ENCODE measurements around the gene IL36G.

IL36G gene

DNA sequence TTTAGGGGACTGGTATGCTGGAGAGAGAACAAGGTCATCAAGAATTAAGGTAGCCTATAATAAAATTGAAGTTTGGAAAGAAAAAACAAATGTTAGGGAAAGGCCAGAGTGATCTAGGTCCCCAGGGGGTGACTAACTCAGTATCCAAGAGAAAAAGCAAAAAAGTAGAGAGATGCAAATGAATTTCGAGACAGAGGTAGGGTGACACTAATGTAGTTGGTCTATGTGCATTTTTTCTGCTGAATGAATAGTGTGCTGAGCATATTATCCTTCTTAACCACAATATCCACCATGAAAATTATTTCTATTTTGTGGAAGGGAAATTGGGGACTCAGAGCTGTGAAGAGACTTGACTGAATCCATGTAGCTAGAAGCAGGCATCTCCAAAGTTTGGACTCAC, 37.2 kb downstream of the IL36G start:
- no peak for DNase-seq
- H3K36me3 Mint-ChIP-seq = peaks cover 6 to 8% of the 10 kb centered on the region in 2 donors
- H3K9me3 Mint-ChIP-seq = peaks cover 12 to 15% of the 10 kb centered on the region in 2 donors
- ATAC-seq (replicated peaks) = no peak
- H3K4me3 Mint-ChIP-seq = no peak overlapping the region
- no peak overlapping the region for H3K27ac Mint-ChIP-seq
- H3K4me1 Mint-ChIP-seq = no peaks in the 10 kb centered on the region
- peaks cover 58 to 67% of the 10 kb centered on the region in 2 donors for H3K27me3 Mint-ChIP-seq

DNA sequence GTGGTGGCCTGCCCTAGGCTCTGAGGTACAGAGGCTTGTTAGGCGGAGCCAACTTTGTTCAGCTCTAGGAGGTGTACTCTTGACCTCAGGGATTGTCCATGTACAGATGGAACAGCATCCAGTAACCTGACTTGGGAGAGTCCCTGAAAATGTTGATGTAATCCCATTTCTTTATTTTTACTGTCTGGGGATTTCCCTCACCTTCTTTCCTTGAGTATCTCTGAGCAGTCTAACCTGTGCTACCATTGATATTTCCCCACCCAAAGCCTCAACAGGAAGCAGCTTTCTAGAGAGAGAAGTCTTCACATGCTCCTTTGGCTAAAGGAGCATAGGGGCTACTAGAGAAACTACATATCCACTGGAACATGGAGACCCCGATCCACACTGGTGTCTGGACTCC, 37.8 kb downstream of the IL36G start:
- peaks cover 12 to 15% of the 10 kb centered on the region in 2 donors for H3K9me3 Mint-ChIP-seq
- no peak overlapping the region for H3K27ac Mint-ChIP-seq
- H3K27me3 Mint-ChIP-seq = peaks cover 55 to 65% of the 10 kb centered on the region in 2 donors
- H3K4me3 Mint-ChIP-seq = no peak overlapping the region
- DNase-seq (no peak), ATAC-seq (replicated peaks) (no peak)
- H3K4me1 Mint-ChIP-seq = no peaks in the 10 kb centered on the region
- peaks cover 6 to 8% of the 10 kb centered on the region in 2 donors for H3K36me3 Mint-ChIP-seq

DNA sequence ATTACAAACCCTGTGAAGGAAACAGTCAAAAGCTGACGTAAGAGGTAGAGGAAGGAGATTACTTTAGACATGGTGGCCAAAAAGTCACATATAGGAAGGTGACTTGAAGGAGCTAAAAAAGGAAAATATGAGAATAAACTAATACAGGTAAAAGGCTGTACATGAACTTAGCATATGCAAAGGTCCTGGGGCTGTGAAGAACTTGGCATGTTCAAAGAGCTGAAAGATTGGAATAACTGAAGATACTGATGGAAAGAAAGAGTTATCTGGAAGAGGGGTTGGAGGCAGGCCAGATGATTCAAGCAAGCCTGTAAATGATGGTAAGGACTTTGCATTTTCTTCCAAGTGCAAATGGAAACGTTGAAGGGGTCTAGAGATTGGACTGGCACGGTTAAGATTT, 40.7 kb downstream of the IL36G start:
- no peak for DNase-seq
- ATAC-seq (replicated peaks) = no peak
- Mint-ChIP-seq H3K36me3 (peaks cover 6 to 8% of the 10 kb centered on the region in 2 donors), H3K4me1 (no peaks in the 10 kb centered on the region), H3K4me3 (no peak overlapping the region), H3K27me3 (peaks cover 49 to 55% of the 10 kb centered on the region in 2 donors), H3K27ac (no peak overlapping the region), H3K9me3 (peaks cover 12 to 15% of the 10 kb centered on the region in 2 donors)

DNA sequence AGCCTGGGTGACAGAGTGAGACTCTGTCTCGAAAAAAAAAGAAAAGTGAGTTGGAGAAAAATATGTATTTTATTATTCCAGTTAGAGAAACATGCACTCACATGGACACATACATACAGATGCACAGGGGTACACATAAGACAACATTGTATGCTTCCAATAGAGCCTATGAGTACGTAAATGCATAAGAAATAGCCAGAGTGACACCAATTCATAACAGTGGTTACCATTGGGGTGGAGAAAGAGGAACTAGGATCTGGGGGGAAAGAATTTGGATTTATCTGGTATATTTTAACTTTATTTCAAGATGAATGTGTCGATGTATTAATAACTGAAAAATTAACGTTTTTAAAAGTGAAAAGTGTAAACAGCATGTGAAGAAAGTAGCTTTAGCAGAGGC, 43.5 kb downstream of the IL36G start:
- H3K27ac Mint-ChIP-seq = no peak overlapping the region
- DNase-seq (no peak), ATAC-seq (replicated peaks) (peak; percentile 43 to 51)
- peaks cover 55 to 61% of the 10 kb centered on the region in 2 donors for H3K27me3 Mint-ChIP-seq
- peaks cover 6 to 8% of the 10 kb centered on the region in 2 donors for H3K36me3 Mint-ChIP-seq
- H3K4me3 Mint-ChIP-seq = no peak overlapping the region
- H3K4me1 Mint-ChIP-seq = peaks cover 9 to 12% of the 10 kb centered on the region in 2 donors
- H3K9me3 Mint-ChIP-seq = peaks cover 12 to 15% of the 10 kb centered on the region in 2 donors

DNA sequence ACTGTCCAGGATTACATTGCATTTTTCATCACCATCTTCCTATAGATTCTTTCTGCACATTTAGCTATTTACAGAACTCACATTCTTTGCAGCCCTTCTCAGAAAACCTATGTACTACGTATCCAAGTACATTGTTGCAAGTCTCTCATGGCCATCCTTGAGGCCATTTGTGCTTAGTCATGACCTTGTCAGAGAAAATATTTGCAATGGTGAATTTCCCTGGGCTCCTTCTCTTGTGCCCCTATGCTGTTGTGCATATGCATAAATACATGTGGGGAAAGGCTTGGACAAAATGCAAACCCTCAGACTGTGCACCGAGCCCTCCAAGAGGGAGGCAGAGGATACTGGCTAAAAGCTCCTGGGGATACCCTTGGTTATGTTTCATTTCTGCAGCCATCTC, 47.0 kb downstream of the IL36G start:
- DNase-seq = no peak
- ATAC-seq (replicated peaks) = no peak
- Mint-ChIP-seq H3K4me1 (peaks cover 10 to 12% of the 10 kb centered on the region in 2 donors), H3K9me3 (peaks cover under 1 to 2% of the 10 kb centered on the region in 2 donors), H3K27ac (no peak overlapping the region), H3K36me3 (no peaks in the 10 kb centered on the region), H3K27me3 (peaks cover 44 to 53% of the 10 kb centered on the region in 2 donors), H3K4me3 (no peak overlapping the region)

DNA sequence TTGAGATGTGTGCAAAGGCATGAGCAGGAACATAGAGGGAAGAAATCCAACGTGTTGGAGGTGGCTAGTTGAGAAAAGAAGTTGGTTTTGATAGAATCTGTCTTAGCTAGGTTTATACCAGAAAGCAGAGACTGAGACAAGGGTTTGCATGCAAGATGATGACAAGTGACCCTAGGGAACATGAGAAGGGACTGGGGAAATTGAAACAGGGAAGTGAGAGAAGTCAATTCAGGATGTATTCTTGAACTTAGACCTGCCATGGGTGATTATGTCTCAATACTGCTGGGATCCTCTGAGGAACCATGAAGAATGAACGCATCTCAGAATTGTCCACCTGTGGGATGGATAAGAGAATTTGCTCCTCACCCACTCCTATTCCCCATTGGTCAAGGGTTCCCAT, 47.9 kb downstream of the IL36G start:
- Mint-ChIP-seq H3K9me3 (no peaks in the 10 kb centered on the region), H3K27me3 (peaks cover 47 to 58% of the 10 kb centered on the region in 2 donors)

DNA sequence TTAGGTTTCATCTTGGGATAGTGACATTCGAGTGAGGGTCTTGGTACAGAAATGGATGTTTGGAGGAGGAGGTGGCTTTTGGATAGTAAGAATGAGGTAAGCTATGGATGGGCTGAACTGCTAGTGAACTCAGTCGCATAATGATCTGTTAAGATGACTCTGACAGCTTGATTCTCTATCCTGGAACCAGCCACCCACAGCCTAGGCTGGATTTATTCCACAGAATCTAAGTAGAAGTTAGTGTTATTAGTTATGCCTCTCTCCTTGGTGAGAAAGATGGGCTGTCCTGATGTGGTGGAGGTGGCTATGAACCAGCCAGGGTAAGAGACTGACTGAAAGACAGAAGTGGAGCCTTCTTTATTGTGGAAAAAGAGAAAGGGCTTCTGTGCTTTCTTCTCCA, 49.9 kb downstream of the IL36G start:
- no peaks in the 10 kb centered on the region for H3K9me3 Mint-ChIP-seq
- H3K4me3 Mint-ChIP-seq = no peak overlapping the region
- peaks cover 43 to 53% of the 10 kb centered on the region in 2 donors for H3K27me3 Mint-ChIP-seq
- DNase-seq (no peak), ATAC-seq (replicated peaks) (no peak)
- H3K27ac Mint-ChIP-seq = no peak overlapping the region
- H3K4me1 Mint-ChIP-seq = peaks cover 10 to 12% of the 10 kb centered on the region in 2 donors
- H3K36me3 Mint-ChIP-seq = no peaks in the 10 kb centered on the region

More for the DNA sequence above, 47.9 kb downstream of the IL36G start:
- peaks cover 10 to 12% of the 10 kb centered on the region in 2 donors for H3K4me1 Mint-ChIP-seq
- no peak overlapping the region for H3K4me3 Mint-ChIP-seq
- DNase-seq = peak; percentile 4
- no peaks in the 10 kb centered on the region for H3K36me3 Mint-ChIP-seq
- peak; percentile 97 to 98 for ATAC-seq (replicated peaks)
- no peak overlapping the region for H3K27ac Mint-ChIP-seq

DNA sequence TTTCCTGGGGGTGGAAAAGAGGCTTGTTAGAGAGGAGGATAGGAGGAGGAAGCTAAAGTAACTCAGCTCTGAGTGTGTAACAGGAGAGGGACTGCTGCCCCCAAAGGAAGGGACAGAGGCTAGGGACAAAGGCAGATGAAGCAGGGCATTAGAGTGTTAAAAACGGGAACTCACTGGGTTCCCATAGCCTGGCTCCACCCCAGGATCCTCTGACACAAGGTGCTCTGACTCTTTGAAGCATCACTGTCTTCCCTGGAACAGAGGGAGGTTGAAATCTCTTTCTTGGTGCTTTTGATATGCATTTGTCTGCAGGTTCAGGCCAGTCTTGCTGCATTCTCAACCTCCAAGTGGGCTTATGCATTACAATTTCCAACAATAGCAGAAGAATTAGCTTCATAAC, 50.3 kb downstream of the IL36G start:
- peaks cover 43 to 51% of the 10 kb centered on the region in 2 donors for H3K27me3 Mint-ChIP-seq
- no peak overlapping the region for H3K27ac Mint-ChIP-seq
- ATAC-seq (replicated peaks) (no peak), DNase-seq (no peak)
- H3K9me3 Mint-ChIP-seq = no peaks in the 10 kb centered on the region
- H3K36me3 Mint-ChIP-seq = no peaks in the 10 kb centered on the region
- H3K4me1 Mint-ChIP-seq = peaks cover 10 to 12% of the 10 kb centered on the region in 2 donors
- no peak overlapping the region for H3K4me3 Mint-ChIP-seq

DNA sequence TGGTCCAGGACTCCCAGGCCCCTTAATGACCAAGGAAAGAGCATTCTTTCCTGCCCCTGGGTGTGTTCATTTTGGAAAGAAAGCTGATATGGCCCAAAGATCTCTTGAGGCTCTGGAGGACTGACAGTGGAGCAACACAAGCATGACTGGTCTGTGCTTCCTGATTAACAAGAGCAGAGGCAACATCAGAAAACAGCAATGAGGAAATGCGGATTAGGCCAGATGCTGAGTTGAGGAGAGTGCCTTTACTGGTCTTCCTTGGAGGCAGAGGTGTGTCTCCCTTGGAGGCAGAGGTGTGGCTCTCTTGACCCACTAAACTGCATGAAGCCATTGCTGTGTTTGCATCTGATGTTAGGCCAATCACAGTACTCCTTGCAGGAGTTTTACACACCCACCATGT, 54.9 kb downstream of the IL36G start:
- Mint-ChIP-seq H3K27me3 (peaks cover 31 to 41% of the 10 kb centered on the region in 2 donors), H3K4me1 (peaks cover 0 to 2% of the 10 kb centered on the region in 2 donors), H3K36me3 (no peaks in the 10 kb centered on the region), H3K27ac (no peak overlapping the region), H3K4me3 (no peak overlapping the region), H3K9me3 (no peaks in the 10 kb centered on the region)
- ATAC-seq (replicated peaks) (no peak), DNase-seq (no peak)

DNA sequence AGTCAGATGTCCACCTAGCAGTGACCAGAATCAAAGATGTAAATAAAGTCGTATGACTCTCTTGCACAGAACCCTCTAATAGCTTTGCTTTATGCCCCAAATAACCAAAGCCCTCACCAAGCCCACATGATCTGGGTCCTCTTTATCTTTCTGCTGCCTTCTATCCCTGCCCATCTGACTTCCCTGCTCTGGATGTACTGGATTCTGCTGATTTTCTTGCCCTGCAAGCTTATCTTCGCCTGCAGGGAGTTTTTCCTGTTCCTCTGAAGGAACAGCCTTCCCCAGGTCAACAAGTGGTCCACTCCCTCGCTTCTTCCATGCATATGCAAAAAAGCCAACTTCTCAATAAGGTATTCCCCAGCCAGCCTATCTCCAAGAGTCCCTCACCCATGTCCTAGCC, 56.2 kb downstream of the IL36G start:
- Mint-ChIP-seq H3K4me1 (no peaks in the 10 kb centered on the region), H3K27ac (no peak overlapping the region), H3K36me3 (no peaks in the 10 kb centered on the region), H3K9me3 (no peaks in the 10 kb centered on the region), H3K4me3 (no peak overlapping the region), H3K27me3 (peaks cover 36 to 46% of the 10 kb centered on the region in 2 donors)
- no peak for ATAC-seq (replicated peaks)
- DNase-seq = no peak

All from stimulated activated naive B cell treated with anti-CD40 and anti-IgM and Interleukin-4, amounts not matched to agents 10 μg/mL and 1 μg/mL and 100 μg/mL, for 72 hours (primary cell).